HCT116 (cell line): ENCODE measurements around the gene PDK1. TPM values are rescaled to one million over a fixed set of nuclear protein-coding genes. Genes with fewer than 3 reads are reported as not detected.
"Not testable (repeated sequence)": the region's sequence is repeated elsewhere in the genome, so short reads cannot be mapped to it uniquely, and the experiment has no call there.

Experiments
- ATAC-seq: fragments of 200-7000 bp; cut with Tn5 transposase; 2 replicates; pipeline ENCODE4 v1.9.1; 2020; ENCODE audit warnings: mild to moderate bottlenecking, moderate library complexity
- BruUV-seq: library from RNA; stranded (reverse); fragments of 400-500 nt; replicated peaks from 2 replicates; lab custom pipeline; 2021; lab: Mats Ljungman, UMichigan
- CTCF ChIA-PET: fragments of 300-600 bp; sonication (Branson Sonifier 250); formaldehyde crosslinking; loops from one replicate; lab custom pipeline; 2021; ENCODE audit warnings: antibody characterized with exemption; lab: Charles Lee
- POLR2A ChIA-PET: fragments of 300-600, 350-600 bp; sonication (Branson Sonifier 250); formaldehyde crosslinking; loops from one replicate; lab custom pipeline; 2021; ENCODE audit warnings: antibody characterized with exemption; lab: Charles Lee
- RAD21 ChIA-PET, 2 experiments: fragments of 300-600 bp; sonication (Branson Sonifier 250); formaldehyde crosslinking; loops; one replicate each; lab custom pipeline; 2023; ENCODE audit warnings: low total read pairs in 2 of 2; ENCODE audit not compliant: uncharacterized antibody in 2 of 2, unreplicated experiment in 2 of 2, low non-redundant PET in 1 of 2; lab: Charles Lee
- DNase-seq: peaks from one replicate; pipeline ENCODE4 v3.0.0-alpha.2; 2010; ENCODE audit warnings: low read depth, low spot score
- H2AFZ ChIP-seq: fragments of 200-600 bp; shearing (Covaris generic), sonication (generic); 2 replicates; pipeline ENCODE4 v1.6.1; 2017; ENCODE audit warnings: low read depth, mixed run types, mixed read lengths, antibody characterized with exemption, low read length; ENCODE audit not compliant: poor library complexity, severe bottlenecking
- H3K27ac ChIP-seq: 2 replicates; pipeline ENCODE4 v1.5.1; 2012; ENCODE audit warnings: low read depth, low read length
- H3K27me3 ChIP-seq: fragments of 200-600 bp; sonication (generic); 2 replicates; pipeline ENCODE4 v1.6.1; 2016; ENCODE audit warnings: mixed run types, low read length, mixed read lengths; ENCODE audit not compliant: insufficient read depth
- H3K36me3 ChIP-seq, 2 experiments: fragments of 200-500 bp in 1 of 2; fragments of 200-600 bp in 1 of 2; sonication (Bioruptor generic) in 1 of 2; sonication (generic) in 1 of 2; 2 replicates each; pipeline versions ENCODE4 v1.5.1 to v1.6.1; 2014 to 2016; ENCODE audit warnings: low read length in 2 of 2, inconsistent platforms in 1 of 2, mixed read lengths in 1 of 2, mixed run types in 1 of 2; ENCODE audit not compliant: insufficient read depth in 2 of 2, control insufficient read depth in 1 of 2
- H3K4me1 ChIP-seq, 2 experiments: fragments of 200-600 bp in 1 of 2; sonication (generic) in 1 of 2; 2 replicates each; pipeline versions ENCODE4 v1.5.1 to v1.6.1; 2012 to 2017; ENCODE audit warnings: low read length in 2 of 2, inconsistent platforms in 1 of 2, mild to moderate bottlenecking in 1 of 2, mixed read lengths in 1 of 2, mixed run types in 1 of 2, moderate library complexity in 1 of 2; ENCODE audit not compliant: insufficient read depth in 2 of 2, control insufficient read depth in 1 of 2
- H3K4me2 ChIP-seq: fragments of 200-600 bp; sonication (generic); 2 replicates; pipeline ENCODE4 v1.6.1; 2017; ENCODE audit warnings: mixed run types, low read length, mixed read lengths
- H3K4me3 ChIP-seq, 2 experiments: fragments of 200-600 bp in 1 of 2; sonication (generic) in 1 of 2; replicated peaks in 1 of 2; 2 replicates each; pipeline ENCODE4 v1.5.1; 2011 to 2016; ENCODE audit warnings: low read length in 2 of 2, control low read depth in 1 of 2, low read depth in 1 of 2, mild to moderate bottlenecking in 1 of 2, mixed read lengths in 1 of 2, mixed run types in 1 of 2
- H3K79me2 ChIP-seq: fragments of 200-600 bp; sonication (generic); 2 replicates; pipeline ENCODE4 v1.6.1; 2017; ENCODE audit warnings: mild to moderate bottlenecking, mixed run types, low read length, moderate library complexity, mixed read lengths; ENCODE audit not compliant: insufficient read depth
- H3K9ac ChIP-seq: fragments of 200-600 bp; sonication (generic); 2 replicates; pipeline ENCODE4 v1.6.1; 2016; ENCODE audit warnings: low read length, mixed read lengths
- H3K9me2 ChIP-seq: fragments of 200-600 bp; sonication (generic), shearing (Covaris generic); 2 replicates; pipeline ENCODE4 v1.6.1; 2017; ENCODE audit warnings: mixed run types, mild to moderate bottlenecking, moderate library complexity; ENCODE audit not compliant: insufficient read depth
- H3K9me3 ChIP-seq, 2 experiments: fragments of 200-500 bp in 1 of 2; fragments of 200-600 bp in 1 of 2; sonication (Bioruptor generic) in 1 of 2; sonication (generic) in 1 of 2; 2 replicates each; pipeline ENCODE4 v1.6.1; 2014 to 2017; ENCODE audit warnings: low read length in 2 of 2, mixed read lengths in 2 of 2, inconsistent platforms in 1 of 2, low read depth in 1 of 2, mild to moderate bottlenecking in 1 of 2, mixed run types in 1 of 2, moderate library complexity in 1 of 2; ENCODE audit not compliant: control insufficient read depth in 1 of 2, insufficient read depth in 1 of 2
- H4K20me1 ChIP-seq: fragments of 200-600 bp; sonication (generic), shearing (Covaris generic); 2 replicates; pipeline ENCODE4 v1.6.1; 2017; ENCODE audit warnings: mixed run types, mild to moderate bottlenecking, moderate library complexity; ENCODE audit not compliant: insufficient read depth
- ATF3 ChIP-seq: IDR thresholded peaks from 2 replicates; pipeline ENCODE4 v1.6.1; 2012
- EGR1 ChIP-seq: IDR thresholded peaks from 2 replicates; pipeline ENCODE4 v1.6.1; 2012; ENCODE audit warnings: low read depth
- JUND ChIP-seq: IDR thresholded peaks from 2 replicates; pipeline ENCODE4 v1.6.1; 2012
- RAD21 ChIP-seq: IDR thresholded peaks from 2 replicates; pipeline ENCODE4 v1.6.1; 2012; ENCODE audit warnings: low read depth, mild to moderate bottlenecking
- ZNF274 ChIP-seq: fragments of 200-500 bp; sonication (Bioruptor generic); IDR thresholded peaks from 2 replicates; pipeline ENCODE4 v1.6.1; 2014; ENCODE audit warnings: mild to moderate bottlenecking, low read depth, low read length, inconsistent platforms
- intact Hi-C: fragments of 100-400 bp; cut with micrococcal nuclease; formaldehyde crosslinking; loops from 2 replicates; pipeline ENCODE4 v1.10.0; 2022
- total RNA-seq: library from RNA; stranded (reverse); gene quantifications from one replicate; pipeline ENCODE4 v1.2.1, GENCODE V29; 2021; ENCODE audit not compliant: unreplicated experiment
- TF ChIP-seq, protein P1 (sequence below): IDR thresholded peaks from 2 replicates; pipeline ENCODE4 v1.6.1; 2011; ENCODE audit warnings: mild to moderate bottlenecking, low read length, moderate library complexity; ENCODE audit not compliant: insufficient replicate concordance; ENCODE audit errors: extremely low read depth

PDK1 gene
- total RNA-seq, 1 experiment from 2014 or later, result 21.3 TPM

GRCh38 chr2:172533687-172534086, 22.2 kb upstream of the PDK1 start:
- Histone ChIP-seq H3K4me1 (no peaks in the 10 kb centered on the region), H3K9ac (no peak overlapping the region), H3K79me2 (no peaks in the 10 kb centered on the region), H3K4me3 (no peak overlapping the region), H3K27me3 (no peaks in the 10 kb centered on the region), H2AFZ (no peak overlapping the region), H3K27ac (no peak overlapping the region), H3K9me2 (no peaks in the 10 kb centered on the region), H3K9me3 (no peaks in the 10 kb centered on the region), H3K4me2 (no peak overlapping the region), H3K36me3 (no peaks in the 10 kb centered on the region), H4K20me1 (no peaks in the 10 kb centered on the region)
- intact Hi-C loops, result no loop called here
- CTCF ChIA-PET, result no interaction called here
- RAD21 ChIA-PET, result no interaction called here
- POLR2A ChIA-PET, result no interaction called here
- no TSS peak for BruUV-seq
- no peak for DNase-seq
- ATAC-seq, result no peak
- TF ChIP-seq JUND (no peak), EGR1 (no peak)
- TF ChIP-seq, protein P1, sequence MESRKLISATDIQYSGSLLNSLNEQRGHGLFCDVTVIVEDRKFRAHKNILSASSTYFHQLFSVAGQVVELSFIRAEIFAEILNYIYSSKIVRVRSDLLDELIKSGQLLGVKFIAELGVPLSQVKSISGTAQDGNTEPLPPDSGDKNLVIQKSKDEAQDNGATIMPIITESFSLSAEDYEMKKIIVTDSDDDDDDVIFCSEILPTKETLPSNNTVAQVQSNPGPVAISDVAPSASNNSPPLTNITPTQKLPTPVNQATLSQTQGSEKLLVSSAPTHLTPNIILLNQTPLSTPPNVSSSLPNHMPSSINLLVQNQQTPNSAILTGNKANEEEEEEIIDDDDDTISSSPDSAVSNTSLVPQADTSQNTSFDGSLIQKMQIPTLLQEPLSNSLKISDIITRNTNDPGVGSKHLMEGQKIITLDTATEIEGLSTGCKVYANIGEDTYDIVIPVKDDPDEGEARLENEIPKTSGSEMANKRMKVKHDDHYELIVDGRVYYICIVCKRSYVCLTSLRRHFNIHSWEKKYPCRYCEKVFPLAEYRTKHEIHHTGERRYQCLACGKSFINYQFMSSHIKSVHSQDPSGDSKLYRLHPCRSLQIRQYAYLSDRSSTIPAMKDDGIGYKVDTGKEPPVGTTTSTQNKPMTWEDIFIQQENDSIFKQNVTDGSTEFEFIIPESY, result no peak

DNA sequence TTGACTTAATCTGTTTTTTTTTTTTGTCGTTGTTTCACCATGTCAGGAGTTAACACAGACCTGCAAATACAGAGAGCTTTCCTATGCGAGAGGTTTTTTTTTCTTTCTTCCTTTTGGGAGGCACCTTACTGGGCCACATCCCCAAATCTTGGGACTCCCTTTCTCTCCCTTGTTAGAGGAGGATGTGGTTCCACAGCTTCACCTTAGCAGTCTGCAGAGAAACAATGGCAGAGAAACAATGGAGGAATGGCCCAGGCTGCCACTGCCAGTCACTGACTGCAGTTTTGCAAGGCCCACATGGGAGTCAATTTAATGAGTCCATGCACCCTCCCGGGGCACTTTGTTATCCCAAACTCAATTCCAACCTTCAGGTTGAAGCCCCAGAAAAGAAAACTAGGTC, 20.8 kb upstream of the PDK1 start:
- Histone ChIP-seq H3K4me1 (no peaks in the 10 kb centered on the region), H3K9ac (no peak overlapping the region), H3K4me3 (no peak overlapping the region), H3K9me2 (no peaks in the 10 kb centered on the region), H4K20me1 (no peaks in the 10 kb centered on the region), H3K27me3 (no peaks in the 10 kb centered on the region), H3K4me2 (no peak overlapping the region), H3K79me2 (no peaks in the 10 kb centered on the region), H3K27ac (no peak overlapping the region), H3K9me3 (peaks cover 4 to 7% of the 10 kb centered on the region in 2 experiments; a peak in 2 of 4 replicates), H3K36me3 (no peaks in the 10 kb centered on the region), H2AFZ (no peak overlapping the region)
- TF ChIP-seq ATF3 (no peak), RAD21 (no peak), ZNF274 (no peak)
- CTCF ChIA-PET, result no interaction called here
- intact Hi-C loops, result no loop called here
- ATAC-seq (no peak), DNase-seq (no peak)
- RAD21 ChIA-PET, result no interaction called here
- BruUV-seq, result no TSS peak
- POLR2A ChIA-PET, result no interaction called here

DNA sequence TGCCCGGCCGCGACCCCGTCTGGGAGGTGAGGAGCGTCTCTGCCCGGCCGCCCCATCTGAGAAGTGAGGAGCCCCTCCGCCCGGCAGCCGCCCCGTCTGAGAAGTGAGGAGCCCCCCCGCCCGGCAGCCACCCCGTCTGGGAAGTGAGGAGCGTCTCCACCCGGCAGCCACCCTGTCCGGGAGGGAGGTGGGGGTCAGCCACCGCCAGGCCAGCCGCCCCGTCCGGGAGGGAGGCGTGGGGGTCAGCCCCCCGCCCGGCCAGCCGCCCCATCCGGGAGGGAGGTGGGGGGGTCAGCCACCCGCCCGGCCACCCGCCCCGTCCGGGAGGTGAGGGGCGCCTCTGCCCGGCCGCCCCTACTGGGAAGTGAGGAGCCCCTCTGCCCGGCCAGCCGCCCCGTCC, 18.0 kb upstream of the PDK1 start:
- H3K4me2 ChIP-seq, H4K20me1 ChIP-seq, POLR2A ChIA-PET, H3K27ac ChIP-seq, H3K9me3 ChIP-seq, RAD21 ChIA-PET, intact Hi-C loops, CTCF ChIA-PET, DNase-seq, BruUV-seq, H3K4me1 ChIP-seq, H3K27me3 ChIP-seq, H3K36me3 ChIP-seq, H3K9ac ChIP-seq, H3K9me2 ChIP-seq, H2AFZ ChIP-seq, H3K4me3 ChIP-seq, ATAC-seq, H3K79me2 ChIP-seq: not testable (repeated sequence)
